Measurements from ENCODE around the gene FASLG.
"Not testable (repeated sequence)": the region's sequence is repeated elsewhere in the genome, so short reads cannot be mapped to it uniquely, and the experiment has no call there.

Gene FASLG

GRCh38 chr1:172688428-172689085 is 29.7 kb downstream of the FASLG start:
- not testable (repeated sequence) for DNase-seq

DNA sequence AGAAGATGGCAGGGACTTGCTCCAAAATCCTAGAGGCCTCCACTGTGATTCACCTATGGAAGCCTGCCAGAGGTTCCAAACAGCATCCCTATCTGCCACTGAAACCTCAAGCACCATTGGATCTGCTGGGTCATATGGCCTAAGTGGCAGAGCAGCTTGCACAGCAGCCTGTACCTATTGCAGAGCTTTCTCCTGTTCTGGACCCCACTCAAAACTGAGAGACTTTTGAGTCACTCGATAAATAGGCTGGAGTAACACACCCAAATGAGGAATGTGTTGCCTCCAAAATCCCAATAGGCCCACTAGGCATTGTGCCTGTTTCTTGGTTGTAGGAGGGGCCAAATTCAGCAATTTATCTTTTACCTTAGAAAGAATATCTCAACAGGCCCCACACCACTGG is 32.0 kb downstream of the FASLG start:
- DNase-seq, result not testable (repeated sequence)

- DNase-seq, result no peak
These were observed 38.7 kb downstream of the FASLG start for GRCh38 chr1:172697534-172698002.

DNA sequence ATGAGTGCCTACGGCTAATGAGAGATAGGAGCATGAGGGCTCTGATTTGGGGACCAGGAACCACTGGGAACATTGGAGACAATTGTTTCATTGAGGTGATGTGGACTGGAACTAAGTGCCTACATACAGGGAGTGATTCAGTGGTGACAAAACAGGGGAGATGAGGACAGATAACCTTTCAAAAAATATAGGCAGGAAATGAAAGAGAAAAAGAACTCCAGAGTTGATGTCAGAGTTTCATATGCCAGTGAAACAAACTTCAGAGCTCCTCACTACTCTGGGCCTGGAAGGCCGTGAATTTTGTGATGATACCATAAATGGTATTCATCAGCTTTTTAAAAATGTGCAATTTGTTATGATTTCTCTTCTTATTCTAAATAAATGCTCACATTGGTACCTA is 39.3 kb downstream of the FASLG start:
- no peak for DNase-seq

GRCh38 chr1:172699111-172699510 is 40.2 kb downstream of the FASLG start:
- peak; percentile 60 for DNase-seq

DNA sequence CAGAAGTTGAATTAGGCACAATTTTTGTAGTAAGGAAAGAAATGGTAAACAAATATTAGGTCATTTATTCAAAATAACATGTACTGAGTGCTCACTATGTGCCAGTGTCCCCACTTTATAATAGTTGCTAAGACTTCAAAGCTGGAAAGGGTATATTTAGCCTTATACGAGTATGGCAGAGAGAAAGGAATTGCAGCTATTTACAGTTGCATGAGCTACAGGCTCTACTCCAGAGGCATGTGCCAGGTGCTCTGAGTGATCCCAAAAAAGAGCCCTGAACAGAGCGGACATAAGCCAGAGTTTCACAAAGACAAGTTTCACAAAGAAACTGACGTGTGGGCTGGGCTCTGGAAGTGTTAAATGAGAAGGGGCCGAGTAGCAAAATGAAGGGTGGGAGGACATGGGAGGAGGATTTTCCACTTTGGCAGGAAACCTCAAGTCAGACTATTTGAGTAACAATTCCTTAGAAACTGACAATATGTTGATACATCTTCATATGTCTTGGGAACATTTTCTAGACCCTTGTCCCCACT is 40.9 kb downstream of the FASLG start:
- no peak for DNase-seq

GRCh38 chr1:172700556-172700955 is 41.7 kb downstream of the FASLG start:
- no peak for DNase-seq

DNA sequence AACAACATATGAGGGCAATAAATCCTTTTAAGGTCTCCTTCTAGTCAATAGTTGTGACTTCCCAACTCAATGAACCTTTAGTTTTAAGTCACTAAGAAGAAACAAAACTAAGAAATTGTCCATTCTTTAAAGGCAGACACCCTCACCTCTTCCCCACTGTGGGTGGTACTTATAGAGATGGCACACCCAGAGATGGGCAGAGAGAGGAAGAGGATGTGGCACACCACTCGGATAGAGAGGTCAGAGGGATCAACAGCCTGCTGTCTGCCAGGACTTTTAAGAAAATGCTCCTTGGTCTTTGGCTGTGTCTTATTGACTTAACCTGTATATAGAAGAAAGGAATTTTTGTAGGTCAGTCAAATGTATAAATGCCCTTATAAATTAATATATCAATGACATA is 45.1 kb downstream of the FASLG start:
- DNase-seq, result no peak

DNA sequence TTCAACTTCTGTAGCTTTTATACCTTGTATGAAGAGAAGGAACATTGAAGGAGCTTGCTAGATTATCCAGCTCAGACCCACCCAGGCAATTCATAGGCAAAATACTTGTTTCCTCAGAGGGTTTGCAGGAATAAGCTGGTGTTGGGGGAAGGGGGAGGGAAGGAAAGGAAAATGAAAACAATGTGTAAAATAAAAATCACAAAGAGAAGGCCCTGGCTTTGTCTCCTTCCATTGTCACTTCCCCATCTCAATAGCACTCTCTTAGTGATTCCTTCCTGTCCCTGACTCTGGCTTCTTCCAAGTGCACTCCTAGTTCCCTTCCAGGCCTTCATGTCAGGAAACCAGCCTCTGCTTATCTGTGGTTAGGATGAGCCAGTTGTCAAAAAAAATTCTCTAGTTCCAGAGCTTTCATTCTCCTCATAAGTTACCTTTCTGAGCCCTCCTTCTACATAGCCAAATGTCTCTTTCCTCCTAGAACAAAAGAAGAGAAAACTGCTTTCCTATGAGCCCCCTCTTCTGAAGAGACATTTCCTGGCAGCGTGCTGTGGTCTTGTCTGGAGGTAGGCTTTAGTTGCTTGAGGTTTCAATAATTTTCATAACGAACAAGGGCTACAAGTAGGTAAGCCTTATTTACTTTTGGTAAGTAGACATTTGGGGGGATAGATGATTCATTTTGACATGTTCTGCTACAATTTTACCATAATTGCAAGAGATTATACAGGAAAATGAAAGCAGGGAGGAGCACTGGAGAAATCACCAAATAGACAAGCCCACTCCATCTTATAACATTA is 45.7 kb downstream of the FASLG start:
- DNase-seq, result no peak

- no peak for DNase-seq
These were observed 49.5 kb downstream of the FASLG start for GRCh38 chr1:172708452-172708851.

DNA sequence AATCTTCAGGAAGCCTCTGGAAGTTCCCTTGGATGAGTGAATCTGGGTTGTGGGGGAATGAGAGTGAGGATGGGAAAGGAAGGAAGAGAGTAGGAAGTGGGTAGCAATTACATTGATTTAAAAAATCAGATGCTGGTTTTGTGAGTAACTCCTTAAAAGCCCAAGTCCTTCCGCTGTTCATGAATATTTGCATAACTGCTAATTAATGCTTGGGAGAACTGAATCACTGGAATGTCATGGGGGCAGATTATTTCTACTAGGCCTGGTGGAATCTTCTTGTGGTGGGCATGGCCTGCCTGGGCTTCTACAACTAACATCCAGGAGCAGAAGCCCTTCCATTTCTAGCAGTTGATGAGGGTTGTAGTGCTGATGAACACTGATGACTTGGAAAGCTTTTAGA is 52.7 kb downstream of the FASLG start:
- DNase-seq, result no peak

DNA sequence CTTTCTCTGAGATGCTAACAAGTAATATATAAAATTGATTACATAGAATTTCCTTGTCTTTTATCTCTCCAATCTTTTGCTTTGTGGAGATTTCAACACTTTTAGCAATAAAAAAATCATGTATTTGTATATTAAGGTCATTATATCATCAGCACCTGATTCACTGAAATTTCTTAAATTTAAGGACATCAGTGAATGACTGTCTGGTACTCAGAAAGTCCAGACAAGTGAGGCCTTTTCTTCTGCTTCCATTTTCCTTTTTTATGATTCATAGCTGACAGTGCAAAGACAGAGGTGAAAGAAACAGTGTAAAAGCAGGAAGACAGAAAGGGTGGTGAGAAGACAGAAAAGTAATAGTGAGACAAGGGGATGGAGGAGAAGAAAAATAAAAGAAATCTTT is 54.6 kb downstream of the FASLG start:
- DNase-seq, result no peak
